WTC11 (cell line): ENCODE data around the gene BOD1L2. TPM values are rescaled to one million over a fixed set of nuclear protein-coding genes. Genes with fewer than 3 reads are reported as not detected.

ENCODE experiments used
- ATAC-seq: fragments of 200-7000 bp; cut with Tn5 transposase; 2 replicates; pipeline ENCODE4 v1.10.0; 2021; ENCODE audit warnings: mild to moderate bottlenecking, moderate library complexity
- CTCF ChIA-PET: fragments of 300-600 bp; sonication (Branson Sonifier 250); formaldehyde crosslinking; loops from one replicate; lab custom pipeline; 2021; ENCODE audit warnings: antibody characterized with exemption; lab: Charles Lee
- POLR2A ChIA-PET: fragments of 350-600 bp; sonication (Branson Sonifier 250); formaldehyde crosslinking; loops from one replicate; lab custom pipeline; 2021; ENCODE audit warnings: antibody characterized with exemption; lab: Charles Lee
- DNase-seq: peaks from one replicate; pipeline ENCODE4 v3.0.0; 2021; ENCODE audit warnings: low spot score
- H3K27ac Mint-ChIP-seq: 2 replicates; pipeline ENCODE4 v1.8.0; 2021; ENCODE audit warnings: mixed read lengths
- H3K27me3 Mint-ChIP-seq: 2 replicates; pipeline ENCODE4 v1.8.0; 2021; ENCODE audit warnings: low read depth, mild to moderate bottlenecking, moderate library complexity, mixed read lengths
- H3K36me3 Mint-ChIP-seq: 2 replicates; pipeline ENCODE4 v1.8.0; 2021; ENCODE audit warnings: mixed read lengths
- H3K4me1 Mint-ChIP-seq: 2 replicates; pipeline ENCODE4 v1.8.0; 2022; ENCODE audit warnings: mixed read lengths
- H3K4me3 Mint-ChIP-seq: 2 replicates; pipeline ENCODE4 v1.8.0; 2021; ENCODE audit warnings: mild to moderate bottlenecking, moderate library complexity, mixed read lengths
- H3K9me3 Mint-ChIP-seq: 2 replicates; pipeline ENCODE4 v1.8.0; 2021; ENCODE audit warnings: mixed read lengths
- ATF3 ChIP-seq: sonication (generic); formaldehyde crosslinking; conservative IDR thresholded peaks from 2 replicates; pipeline ENCODE4 v1.8.1; 2022; ENCODE audit warnings: mild to moderate bottlenecking, missing genetic modification reagents
- CTCF ChIP-seq: fragments of 200-600 bp; IDR thresholded peaks from 2 replicates; pipeline ENCODE4 v1.8.0; 2022; ENCODE audit warnings: antibody characterized with exemption
- EMX1 ChIP-seq: fragments of 250-450 bp; sonication (Bioruptor Pico); IDR thresholded peaks from 2 replicates; pipeline ENCODE4 v1.8.0; 2021; ENCODE audit warnings: mild to moderate bottlenecking
- ERG ChIP-seq: fragments of 250-450 bp; sonication (Bioruptor Pico); IDR thresholded peaks from 2 replicates; pipeline ENCODE4 v1.8.0; 2021; ENCODE audit warnings: mild to moderate bottlenecking
- FOXK1 ChIP-seq: sonication (generic); formaldehyde crosslinking; IDR thresholded peaks from 2 replicates; pipeline ENCODE4 v1.8.0; 2022; ENCODE audit warnings: mild to moderate bottlenecking, moderate library complexity, missing genetic modification reagents
- GRHL2 ChIP-seq: fragments of 250-450 bp; sonication (Bioruptor Pico); IDR thresholded peaks from 2 replicates; pipeline ENCODE4 v1.8.0; 2022; ENCODE audit warnings: mild to moderate bottlenecking, moderate library complexity; ENCODE audit not compliant: insufficient replicate concordance, severe bottlenecking
- JAZF1 ChIP-seq: fragments of 250-450 bp; sonication (Bioruptor Pico); IDR thresholded peaks from 2 replicates; pipeline ENCODE4 v1.9.0; 2021; ENCODE audit warnings: moderate library complexity, mild to moderate bottlenecking, inconsistent platforms
- KAT7 ChIP-seq: sonication (generic); formaldehyde crosslinking; IDR thresholded peaks from 2 replicates; pipeline ENCODE4 v1.8.1; 2023; ENCODE audit warnings: missing genetic modification reagents, mild to moderate bottlenecking, borderline replicate concordance
- PRDM15 ChIP-seq: sonication (generic); formaldehyde crosslinking; IDR thresholded peaks from 2 replicates; pipeline ENCODE4 v1.8.0; 2022; ENCODE audit warnings: missing genetic modification reagents
- RELA ChIP-seq: sonication (generic); formaldehyde crosslinking; IDR thresholded peaks from 2 replicates; pipeline ENCODE4 v1.8.1; 2022; ENCODE audit warnings: missing genetic modification reagents, mild to moderate bottlenecking, borderline replicate concordance
- SMAD3 ChIP-seq: sonication (generic); formaldehyde crosslinking; IDR thresholded peaks from 2 replicates; pipeline ENCODE4 v1.8.0; 2022; ENCODE audit warnings: missing genetic modification reagents, mild to moderate bottlenecking, borderline replicate concordance
- TEAD4 ChIP-seq: sonication (generic); formaldehyde crosslinking; IDR thresholded peaks from 2 replicates; pipeline ENCODE4 v1.8.0; 2022; ENCODE audit warnings: mild to moderate bottlenecking, missing genetic modification reagents
- TP53 ChIP-seq: sonication (generic); formaldehyde crosslinking; IDR thresholded peaks from 2 replicates; pipeline ENCODE4 v1.8.1; 2023; ENCODE audit warnings: mild to moderate bottlenecking, missing genetic modification reagents
- ZNF219 ChIP-seq: sonication (generic); formaldehyde crosslinking; IDR thresholded peaks from 2 replicates; pipeline ENCODE4 v1.8.0; 2023; ENCODE audit warnings: missing genetic modification reagents, mild to moderate bottlenecking, borderline replicate concordance
- ZNF532 ChIP-seq: fragments of 250-450 bp; sonication (Bioruptor Pico); IDR thresholded peaks from 2 replicates; pipeline ENCODE4 v1.9.0; 2021; ENCODE audit warnings: mild to moderate bottlenecking, borderline replicate concordance
- total RNA-seq: library from RNA; stranded (reverse); gene quantifications from 3 replicates; pipeline ENCODE4 v1.2.3, GENCODE V29; 2021

BOD1L2 gene
- total RNA-seq, 1 experiment from 2014 or later = not detected

- ChIA-PET POLR2A (no interaction called here), CTCF (interaction anchor here (0.6 kb wide), 1 partner anchor 47 kb away, joined by 3 read pairs; no protein-coding TSS in a partner anchor)
- no peak overlapping the region for H3K27ac Mint-ChIP-seq
- H3K9me3 Mint-ChIP-seq = peaks cover 21% of the 10 kb centered on the region
- ATAC-seq (no peak), DNase-seq (no peak)
- H3K36me3 Mint-ChIP-seq = no peaks in the 10 kb centered on the region
- no peak overlapping the region for H3K4me3 Mint-ChIP-seq
- TF ChIP-seq GRHL2 (CRISPR knock-in tag) = no peak
- no peak for TF ChIP-seq PRDM15 (CRISPR knock-in tag)
- TF ChIP-seq ZNF219 (CRISPR knock-in tag) = no peak
- TF ChIP-seq ERG (CRISPR knock-in tag) = no peak
- TF ChIP-seq TEAD4 (CRISPR knock-in tag) = no peak
- TF ChIP-seq TP53 (CRISPR knock-in tag) = no peak
- TF ChIP-seq JAZF1 (CRISPR knock-in tag) = no peak
- no peak for TF ChIP-seq ZNF532
- no peak for TF ChIP-seq KAT7 (CRISPR knock-in tag)
- no peak for TF ChIP-seq ATF3 (CRISPR knock-in tag)
- no peak for TF ChIP-seq RELA (CRISPR knock-in tag)
- no peak for TF ChIP-seq EMX1
- no peak for TF ChIP-seq SMAD3 (CRISPR knock-in tag)
- no peak for TF ChIP-seq FOXK1
- TF ChIP-seq CTCF = no peak
- H3K4me1 Mint-ChIP-seq = no peaks in the 10 kb centered on the region
- no peaks in the 10 kb centered on the region; the same call in 1 of the 2 replicates for H3K27me3 Mint-ChIP-seq
Measured at GRCh38 chr18:57167617-57168308, 20.9 kb downstream of the BOD1L2 start.
